ENCODE results near the gene REEP6. TPM values are rescaled to one million over a fixed set of nuclear protein-coding genes. Genes with fewer than 3 reads are reported as not detected.

The REEP6 gene
- polyA plus RNA-seq, 1 of the 3 experiments (the other 2 are of a cell fraction) = 9.1 TPM

- 88% methylated on average over 23 of the region's 40 CpGs for WGBS (ENCODE audit: low lambda C conversion rate)
- H3K4me2 ChIP-seq = no peak overlapping the region
- TF ChIP-seq, protein P1, sequence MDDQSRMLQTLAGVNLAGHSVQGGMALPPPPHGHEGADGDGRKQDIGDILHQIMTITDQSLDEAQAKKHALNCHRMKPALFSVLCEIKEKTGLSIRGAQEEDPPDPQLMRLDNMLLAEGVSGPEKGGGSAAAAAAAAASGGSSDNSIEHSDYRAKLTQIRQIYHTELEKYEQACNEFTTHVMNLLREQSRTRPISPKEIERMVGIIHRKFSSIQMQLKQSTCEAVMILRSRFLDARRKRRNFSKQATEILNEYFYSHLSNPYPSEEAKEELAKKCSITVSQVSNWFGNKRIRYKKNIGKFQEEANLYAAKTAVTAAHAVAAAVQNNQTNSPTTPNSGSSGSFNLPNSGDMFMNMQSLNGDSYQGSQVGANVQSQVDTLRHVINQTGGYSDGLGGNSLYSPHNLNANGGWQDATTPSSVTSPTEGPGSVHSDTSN (IDR thresholded peaks at IDR 0.05) = no peak
- TF ChIP-seq POLR2AphosphoS5 (IDR thresholded peaks at IDR 0.05; ENCODE audit: low read depth, low read length) (no peak), FOSL2 (IDR thresholded peaks at IDR 0.05; ENCODE audit: borderline replicate concordance, low read depth) (no peak), NFIC (IDR thresholded peaks at IDR 0.05; ENCODE audit: borderline replicate concordance) (no peak), ZBTB33 (IDR thresholded peaks at IDR 0.05; ENCODE audit: borderline replicate concordance, low read depth) (no peak), SIN3A (IDR thresholded peaks at IDR 0.05; ENCODE audit: borderline replicate concordance, low read depth, low read length) (no peak)
- no peaks in the 10 kb centered on the region for H3K79me2 ChIP-seq (ENCODE audit: insufficient read depth)
- no peak overlapping the region for H3K27ac ChIP-seq (ENCODE audit: low read depth in 2 of 2, low read length in 1 of 2)
- no peaks in the 10 kb centered on the region for H4K20me1 ChIP-seq (ENCODE audit: insufficient read depth)
- POLR2A ChIA-PET = no interaction called here
- H3K9ac ChIP-seq = no peak overlapping the region
- CTCF ChIA-PET = no interaction called here
- H3K4me3 ChIP-seq (ENCODE audit: low read depth in 2 of 2, low read length in 1 of 2) = no peak overlapping the region
- peaks cover 5 to 15% of the 10 kb centered on the region in 2 experiments; a peak in 2 of 4 replicates for H3K4me1 ChIP-seq (ENCODE audit: control insufficient read depth in 1 of 2, insufficient read depth in 2 of 2, low read depth in 1 of 2, low read length in 1 of 2)
- H3K9me3 ChIP-seq = no peaks in the 10 kb centered on the region
- no peaks in the 10 kb centered on the region for H3K27me3 ChIP-seq (ENCODE audit: insufficient read depth)
- no peak overlapping the region for H2AFZ ChIP-seq (ENCODE audit: low read depth)
- no peaks in the 10 kb centered on the region for H3K9me2 ChIP-seq
- no peak for DNase-seq
- no peaks in the 10 kb centered on the region for H3K36me3 ChIP-seq (replicated peaks in 1 of 2; ENCODE audit: control insufficient read depth in 1 of 2, insufficient read depth in 2 of 2, low read length in 1 of 2)
- H3F3A ChIP-seq (replicated peaks; ENCODE audit: insufficient read depth) = no peaks in the 10 kb centered on the region
These were observed 3.3 kb upstream of the REEP6 start for GRCh38 chr19:1487576-1488281.

DNA sequence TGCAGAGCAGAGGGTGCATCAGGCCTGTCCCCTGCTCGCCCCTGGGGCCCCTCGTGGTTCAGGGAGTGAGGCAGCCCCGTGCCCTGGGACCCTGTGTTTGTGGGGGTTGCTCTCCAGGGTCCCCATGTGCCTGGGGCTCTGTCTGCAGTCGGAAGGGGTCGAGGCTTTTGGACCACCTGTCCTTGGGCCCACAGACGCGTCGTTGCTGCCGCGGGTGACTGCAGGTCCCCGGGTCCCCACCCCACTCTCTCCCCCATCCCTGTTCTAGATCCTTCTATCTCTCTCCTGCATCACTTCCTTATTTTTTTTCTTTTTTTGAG is 2.7 kb upstream of the REEP6 start:
- H3K4me1 ChIP-seq (ENCODE audit: control insufficient read depth in 1 of 2, insufficient read depth in 2 of 2, low read depth in 1 of 2, low read length in 1 of 2) = peaks cover 5 to 15% of the 10 kb centered on the region in 2 experiments; a peak in 2 of 4 replicates
- H3K79me2 ChIP-seq (ENCODE audit: insufficient read depth) = no peaks in the 10 kb centered on the region
- no peaks in the 10 kb centered on the region for H3K36me3 ChIP-seq (replicated peaks in 1 of 2; ENCODE audit: control insufficient read depth in 1 of 2, insufficient read depth in 2 of 2, low read length in 1 of 2)
- no peaks in the 10 kb centered on the region for H4K20me1 ChIP-seq (ENCODE audit: insufficient read depth)
- no peak overlapping the region for H2AFZ ChIP-seq (ENCODE audit: low read depth)
- no peak overlapping the region for H3K27ac ChIP-seq (ENCODE audit: low read depth in 2 of 2, low read length in 1 of 2)
- ChIA-PET CTCF (interaction anchor here (2.0 kb wide), 1 partner anchor 43 kb away, joined by 4 read pairs; no protein-coding TSS in a partner anchor), POLR2A (no interaction called here)
- no peak for DNase-seq
- H3K4me2 ChIP-seq = no peak overlapping the region
- WGBS (ENCODE audit: low lambda C conversion rate) = 97% methylated on average over 10 of the region's 11 CpGs
- no peaks in the 10 kb centered on the region for H3K9me2 ChIP-seq
- no peaks in the 10 kb centered on the region for H3K9me3 ChIP-seq
- TF ChIP-seq MXI1 (IDR thresholded peaks at IDR 0.05; ENCODE audit: low read depth, low read length) = no peak
- TF ChIP-seq TCF12 (IDR thresholded peaks at IDR 0.05) = no peak
- TF ChIP-seq USF1 (IDR thresholded peaks at IDR 0.05; ENCODE audit: borderline replicate concordance, low read depth) = no peak
- no peak for TF ChIP-seq IRF3 (IDR thresholded peaks at IDR 0.05; ENCODE audit: low read depth, low read length)
- TF ChIP-seq REST (IDR thresholded peaks at IDR 0.05; ENCODE audit: low read depth, low read length) = no peak
- TF ChIP-seq, protein P2, sequence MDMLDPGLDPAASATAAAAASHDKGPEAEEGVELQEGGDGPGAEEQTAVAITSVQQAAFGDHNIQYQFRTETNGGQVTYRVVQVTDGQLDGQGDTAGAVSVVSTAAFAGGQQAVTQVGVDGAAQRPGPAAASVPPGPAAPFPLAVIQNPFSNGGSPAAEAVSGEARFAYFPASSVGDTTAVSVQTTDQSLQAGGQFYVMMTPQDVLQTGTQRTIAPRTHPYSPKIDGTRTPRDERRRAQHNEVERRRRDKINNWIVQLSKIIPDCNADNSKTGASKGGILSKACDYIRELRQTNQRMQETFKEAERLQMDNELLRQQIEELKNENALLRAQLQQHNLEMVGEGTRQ (IDR thresholded peaks at IDR 0.05; ENCODE audit: borderline replicate concordance, low read depth, low read length) = no peak
- H3K4me3 ChIP-seq (ENCODE audit: low read depth in 2 of 2, low read length in 1 of 2) = no peak overlapping the region
- H3K27me3 ChIP-seq (ENCODE audit: insufficient read depth) = no peaks in the 10 kb centered on the region
- H3F3A ChIP-seq (replicated peaks; ENCODE audit: insufficient read depth) = no peaks in the 10 kb centered on the region
- no peak overlapping the region for H3K9ac ChIP-seq

All from SK-N-SH (cell line).